ENCODE measurements around the gene FRMD4A. TPM values are rescaled to one million over a fixed set of nuclear protein-coding genes. Genes with fewer than 3 reads are reported as not detected.

FRMD4A gene
- total RNA-seq, 2 donors from 2014 or later = 22.3 to 22.4 TPM

- no peak overlapping the region for H3K9ac ChIP-seq (ENCODE audit: extremely low read depth, low read length, poor library complexity, severe bottlenecking)
- peaks cover 6% of the 10 kb centered on the region for H3K36me3 Mint-ChIP-seq (ENCODE audit: low read depth)
- no peak overlapping the region for H3K27ac ChIP-seq (ENCODE audit: low read depth, low read length)
- no peaks in the 10 kb centered on the region for H3K27me3 ChIP-seq (ENCODE audit: control insufficient read depth, insufficient read depth, low read length, poor library complexity, severe bottlenecking)
- WGBS, 2 experiments (ENCODE audit: insufficient coverage in 1 of 2, insufficient read length in 1 of 2) = 97% methylated on average over 2 of the region's 2 CpGs; no CpG with 5 or more reads in 1 of the 2 experiments
- H3K36me3 ChIP-seq (ENCODE audit: control insufficient read depth, insufficient read depth, low read length) = peaks cover 13% of the 10 kb centered on the region
- no peak overlapping the region for H3K27ac Mint-ChIP-seq
- H3K9me3 Mint-ChIP-seq = no peaks in the 10 kb centered on the region
- H3K27me3 Mint-ChIP-seq (ENCODE audit: insufficient read depth) = no peaks in the 10 kb centered on the region
- no peak overlapping the region for H3K4me3 ChIP-seq (ENCODE audit: low read length)
- no peaks in the 10 kb centered on the region for H3K9me3 ChIP-seq (ENCODE audit: control insufficient read depth, low read length)
- DNase-seq = no peak
- TF ChIP-seq CTCF (conservative IDR thresholded peaks at IDR 0.05) = no peak
- no peak overlapping the region for H3K4me3 Mint-ChIP-seq
- H3K4me1 Mint-ChIP-seq = no peaks in the 10 kb centered on the region
- no peaks in the 10 kb centered on the region for H3K4me1 ChIP-seq (ENCODE audit: control insufficient read depth, insufficient read depth, low read length)
Observed at GRCh38 chr10:13594641-13595040, 736.1 kb downstream of the FRMD4A start.

Data from endodermal cell (in vitro differentiated cells).